ENCODE measurements around the gene PRUNE1. TPM values are rescaled to one million over a fixed set of nuclear protein-coding genes. Genes with fewer than 3 reads are reported as not detected.

PRUNE1 gene
- total and polyA plus RNA-seq, 2 of the 4 experiments (the other 2 are of a cell fraction) = 7.9 to 9.4 TPM

DNA sequence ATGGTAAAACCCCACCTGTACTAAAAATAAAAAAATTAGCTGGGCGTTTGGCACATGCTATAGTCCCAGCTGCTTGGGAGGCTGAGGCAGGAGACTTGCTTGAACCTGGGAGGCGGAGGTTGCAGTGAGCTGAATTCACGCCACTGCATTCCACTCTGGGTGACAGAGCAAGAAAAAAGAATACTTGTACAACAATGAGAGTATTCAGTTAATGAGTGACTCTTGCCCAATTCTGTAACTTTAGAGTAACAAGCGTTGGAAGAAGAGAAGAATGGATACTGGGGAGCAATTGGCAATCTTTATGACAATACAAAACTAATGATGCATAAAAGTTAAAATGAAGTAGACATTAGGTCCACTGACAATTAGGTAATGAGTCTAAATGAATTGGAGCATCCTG, 15.6 kb upstream of the PRUNE1 start:
- no peaks in the 10 kb centered on the region for H3K9me1 ChIP-seq (ENCODE audit: insufficient read depth, low read length)
- H3K4me2 ChIP-seq (ENCODE audit: low read depth, low read length) = no peak overlapping the region
- peaks cover 2% of the 10 kb centered on the region; the same call in 1 of the 2 replicates for H3K27me3 ChIP-seq (ENCODE audit: control insufficient read depth, insufficient read depth, low read length)
- H2BK5ac ChIP-seq (ENCODE audit: low read depth, low read length, poor library complexity, severe bottlenecking) = no peak overlapping the region
- H4K5ac ChIP-seq (ENCODE audit: low read depth, low read length) = no peak overlapping the region
- no peak overlapping the region for H2AK5ac ChIP-seq (ENCODE audit: low read depth, low read length)
- H3K9me3 ChIP-seq (ENCODE audit: control insufficient read depth, insufficient read depth, low read length) = no peaks in the 10 kb centered on the region
- no peak for ATAC-seq (ENCODE audit: low read depth)
- no peak overlapping the region for H2AK9ac ChIP-seq (replicated peaks; ENCODE audit: low read depth, low read length, poor library complexity)
- no peak overlapping the region for H2BK120ac ChIP-seq (ENCODE audit: low read depth, low read length)
- H2BK15ac ChIP-seq (ENCODE audit: low read depth, low read length) = no peak overlapping the region
- peaks cover 11% of the 10 kb centered on the region for H3K36me3 ChIP-seq (ENCODE audit: control insufficient read depth, insufficient read depth, low read length)
- CTCF ChIA-PET = no interaction called here
- H3K4me3 ChIP-seq (ENCODE audit: insufficient read depth, low read depth, low read length) = no peak overlapping the region
- H4K8ac ChIP-seq (ENCODE audit: low read depth in 2 of 2, low read length in 2 of 2) = no peak overlapping the region
- in situ Hi-C loops (cut with MboI; ENCODE audit: low sequenced_read_pairs) = no loop called here
- H3K4me1 ChIP-seq (ENCODE audit: control insufficient read depth, insufficient read depth, low read length) = no peaks in the 10 kb centered on the region
- WGBS, 2 experiments (ENCODE audit: extremely low coverage in 2 of 2, insufficient read length in 1 of 2) = 88% methylated on average over 2 of the region's 4 CpGs; no CpG with 5 or more reads in 1 of the 2 experiments
- no peak overlapping the region for H3K14ac ChIP-seq (replicated peaks; ENCODE audit: low read depth, low read length)
- no peak for DNase-seq
- H3K18ac ChIP-seq (ENCODE audit: low read depth, low read length) = no peak overlapping the region
- H2BK20ac ChIP-seq (ENCODE audit: low read depth, low read length) = no peak overlapping the region
- H3K9ac ChIP-seq (ENCODE audit: low read depth, low read length) = no peak overlapping the region
- H3K27ac ChIP-seq (ENCODE audit: insufficient read depth, low read length) = no peak overlapping the region
- no peaks in the 10 kb centered on the region for H3K79me1 ChIP-seq (ENCODE audit: low read depth in 1 of 2, low read length in 2 of 2)
- no peak overlapping the region for H4K91ac ChIP-seq (ENCODE audit: insufficient read depth, low read depth, low read length)
- no peak overlapping the region for H3K4ac ChIP-seq (ENCODE audit: low read depth, low read length)
- no peak overlapping the region for H3K23ac ChIP-seq (ENCODE audit: low read depth, low read length)
- dilution Hi-C loops (cut with HindIII; ENCODE audit: low sequenced_read_pairs, unreplicated experiment) = no loop called here
- POLR2A ChIA-PET (ENCODE audit: unreplicated experiment) = no interaction called here
- BruUV-seq (replicated peaks) = no TSS peak
- intact Hi-C loops (cut with micrococcal nuclease) = no loop called here
- H2AFZ ChIP-seq (replicated peaks; ENCODE audit: low read length, poor library complexity) = no peak overlapping the region
- H4K20me1 ChIP-seq (ENCODE audit: insufficient read depth, low read length) = no peaks in the 10 kb centered on the region
- H3K56ac ChIP-seq (ENCODE audit: extremely low read depth, insufficient read depth, low read length) = no peak overlapping the region
- TF ChIP-seq MXI1 (IDR thresholded peaks at IDR 0.05; ENCODE audit: borderline replicate concordance, low read depth, low read length) (no peak), SMC3 (IDR thresholded peaks at IDR 0.05; ENCODE audit: low read depth, low read length) (no peak), MAFK (IDR thresholded peaks at IDR 0.05; ENCODE audit: low read depth, low read length) (no peak), MAZ (IDR thresholded peaks at IDR 0.05; ENCODE audit: borderline replicate concordance, low read depth, low read length) (no peak), RFX5 (IDR thresholded peaks at IDR 0.05; ENCODE audit: low read depth, low read length) (no peak), CEBPB (IDR thresholded peaks at IDR 0.05; ENCODE audit: low read depth, low read length) (no peak), CHD1 (IDR thresholded peaks at IDR 0.05; ENCODE audit: low read depth, low read length) (no peak), BHLHE40 (IDR thresholded peaks at IDR 0.05; ENCODE audit: low read depth, low read length) (no peak), POLR2A (IDR thresholded peaks at IDR 0.05; ENCODE audit: low read depth, low read length) (no peak), RCOR1 (IDR thresholded peaks at IDR 0.05; ENCODE audit: insufficient replicate concordance, low read length) (no peak), NFE2L2 (IDR thresholded peaks at IDR 0.05; ENCODE audit: low read depth, low read length) (no peak), ELK1 (IDR thresholded peaks at IDR 0.05; ENCODE audit: borderline replicate concordance, low read depth, low read length) (no peak), FOS (IDR thresholded peaks at IDR 0.05; ENCODE audit: low read depth, low read length) (no peak), RAD21 (IDR thresholded peaks at IDR 0.05; ENCODE audit: low read length) (no peak), CTCF (conservative IDR thresholded peaks at IDR 0.05; ENCODE audit: low read depth, low read length) (no peak)
- TF ChIP-seq, protein P1, sequence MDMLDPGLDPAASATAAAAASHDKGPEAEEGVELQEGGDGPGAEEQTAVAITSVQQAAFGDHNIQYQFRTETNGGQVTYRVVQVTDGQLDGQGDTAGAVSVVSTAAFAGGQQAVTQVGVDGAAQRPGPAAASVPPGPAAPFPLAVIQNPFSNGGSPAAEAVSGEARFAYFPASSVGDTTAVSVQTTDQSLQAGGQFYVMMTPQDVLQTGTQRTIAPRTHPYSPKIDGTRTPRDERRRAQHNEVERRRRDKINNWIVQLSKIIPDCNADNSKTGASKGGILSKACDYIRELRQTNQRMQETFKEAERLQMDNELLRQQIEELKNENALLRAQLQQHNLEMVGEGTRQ (IDR thresholded peaks at IDR 0.05; ENCODE audit: low read depth, low read length) = no peak

Measured in IMR-90 (cell line).